CD14-positive monocyte (primary cell): ENCODE data around the gene CCDC87. TPM values are rescaled to one million over a fixed set of nuclear protein-coding genes. Genes with fewer than 3 reads are reported as not detected.
A peak's percentile ranks its signal among the peaks of the same experiment; 100 is the strongest.

Experiments
- DNase-seq, 3 donors: peaks; one replicate each; pipeline ENCODE4 v3.0.0-alpha.2; 2011 to 2022
- H2AFZ ChIP-seq: 2 replicates; pipeline ENCODE4 v1.6.0; 2012; ENCODE audit warnings: mild to moderate bottlenecking, low read depth, low read length, inconsistent platforms; ENCODE audit not compliant: insufficient read depth, poor library complexity, severe bottlenecking
- H3K27ac ChIP-seq, 2 donors: 1 replicate in 1 of 2; 2 replicates in 1 of 2; pipeline ENCODE4 v1.5.1; 2012 to 2013; ENCODE audit warnings: low read length in 2 of 2, control low read depth in 1 of 2, inconsistent platforms in 1 of 2, low read depth in 1 of 2, mild to moderate bottlenecking in 1 of 2
- H3K27me3 ChIP-seq, 2 donors: one replicate each; pipeline versions ENCODE4 v1.6.0 to v1.6.1; 2011 to 2013; ENCODE audit warnings: low read length in 2 of 2; ENCODE audit not compliant: control insufficient read depth in 2 of 2, insufficient read depth in 2 of 2
- H3K36me3 ChIP-seq, 2 donors: replicated peaks in 1 of 2; 1 replicate in 1 of 2; 2 replicates in 1 of 2; pipeline versions ENCODE4 v1.5.1 to v1.6.1; 2012 to 2013; ENCODE audit warnings: low read length in 2 of 2, control low read depth in 1 of 2, inconsistent platforms in 1 of 2, mild to moderate bottlenecking in 1 of 2; ENCODE audit not compliant: insufficient read depth in 2 of 2, control insufficient read depth in 1 of 2
- H3K4me1 ChIP-seq, 2 donors: 1 replicate in 1 of 2; 2 replicates in 1 of 2; pipeline versions ENCODE4 v1.5.1 to v1.6.1; 2012 to 2013; ENCODE audit warnings: low read length in 2 of 2, control low read depth in 1 of 2, inconsistent platforms in 1 of 2, mild to moderate bottlenecking in 1 of 2, moderate library complexity in 1 of 2; ENCODE audit not compliant: insufficient read depth in 2 of 2, control insufficient read depth in 1 of 2
- H3K4me2 ChIP-seq: replicated peaks from 2 replicates; pipeline ENCODE3; 2012; ENCODE audit warnings: low read length, moderate library complexity, mild to moderate bottlenecking; ENCODE audit not compliant: poor library complexity, severe bottlenecking; ENCODE audit errors: extremely low read depth
- H3K4me3 ChIP-seq, 3 experiments: fragments of 200-600 bp in 1 of 3; sonication (generic) in 1 of 3; replicated peaks in 1 of 3; 1 replicate in 2 of 3; 2 replicates in 1 of 3; pipeline ENCODE4 v1.5.1; 2011 to 2013; ENCODE audit warnings: low read length in 3 of 3, mild to moderate bottlenecking in 3 of 3, control low read depth in 2 of 3, low read depth in 2 of 3, inconsistent platforms in 1 of 3, moderate library complexity in 1 of 3
- H3K79me2 ChIP-seq: 2 replicates; pipeline ENCODE4 v1.6.0; 2012; ENCODE audit warnings: mild to moderate bottlenecking, control low read depth, inconsistent platforms, low read length, moderate library complexity; ENCODE audit not compliant: insufficient read depth
- H3K9ac ChIP-seq: 2 replicates; pipeline ENCODE4 v1.6.0; 2017; ENCODE audit warnings: low read length, mild to moderate bottlenecking; ENCODE audit not compliant: insufficient read depth, poor library complexity, severe bottlenecking
- H3K9me3 ChIP-seq, 2 donors: replicated peaks in 1 of 2; 1 replicate in 1 of 2; 2 replicates in 1 of 2; pipeline versions ENCODE4 v1.5.1 to v1.6.1; 2012 to 2013; ENCODE audit warnings: low read length in 2 of 2, control low read depth in 1 of 2; ENCODE audit not compliant: control insufficient read depth in 1 of 2, insufficient read depth in 1 of 2
- H4K20me1 ChIP-seq: 2 replicates; pipeline ENCODE4 v1.6.0; 2012; ENCODE audit warnings: mild to moderate bottlenecking, low read length, control low read depth, moderate library complexity; ENCODE audit not compliant: insufficient read depth
- H3K27ac Mint-ChIP-seq, 7 donors: one replicate each; pipeline ENCODE4 v1.8.0; 2020; ENCODE audit warnings: mild to moderate bottlenecking in 7 of 7, mixed read lengths in 7 of 7, moderate library complexity in 6 of 7, inconsistent platforms in 2 of 7
- H3K27me3 Mint-ChIP-seq, 3 donors: one replicate each; pipeline ENCODE4 v1.8.0; 2021 to 2022; ENCODE audit warnings: low read depth in 3 of 3, mild to moderate bottlenecking in 3 of 3, mixed read lengths in 3 of 3, moderate library complexity in 3 of 3, inconsistent platforms in 1 of 3
- H3K36me3 Mint-ChIP-seq, 2 donors: one replicate each; pipeline ENCODE4 v1.8.0; 2020; ENCODE audit warnings: mixed read lengths in 2 of 2, inconsistent platforms in 1 of 2, mild to moderate bottlenecking in 1 of 2
- H3K4me1 Mint-ChIP-seq: one replicate; pipeline ENCODE4 v1.8.0; 2020; ENCODE audit warnings: mild to moderate bottlenecking, mixed read lengths
- H3K4me3 Mint-ChIP-seq, 2 donors: one replicate each; pipeline ENCODE4 v1.8.0; 2020; ENCODE audit warnings: mild to moderate bottlenecking in 2 of 2, mixed read lengths in 2 of 2, moderate library complexity in 1 of 2
- H3K9me3 Mint-ChIP-seq, 7 donors: one replicate each; pipeline ENCODE4 v1.8.0; 2020 to 2022; ENCODE audit warnings: mixed read lengths in 7 of 7, mild to moderate bottlenecking in 6 of 7, moderate library complexity in 6 of 7, inconsistent platforms in 2 of 7
- CTCF ChIP-seq: fragments of 200-600 bp; IDR thresholded peaks from one replicate; pipeline ENCODE4 v1.8.0; 2022; ENCODE audit warnings: antibody characterized with exemption, mild to moderate bottlenecking
- WGBS: methylation state at CpG from one replicate; pipeline ENCODE4 v1.1.5; 2013; ENCODE audit warnings: missing lambda C conversion rate; ENCODE audit not compliant: insufficient coverage; 5-methylcytosine and 5-hydroxymethylcytosine counted together
- intact Hi-C, 2 donors: fragments of 100-400 bp; cut with micrococcal nuclease; formaldehyde crosslinking; loops; one replicate each; pipeline versions ENCODE4 v1.15.0 to v1.15.1; 2023
- polyA plus RNA-seq, 3 donors: library from polyadenylated mRNA; depleted of rRNA in 1 of 3; unstranded in 2 of 3; stranded (reverse) in 1 of 3; fragments of 300-500 nt in 2 of 3; fragments of >200 nt in 1 of 3; fragmentation: Illumina TruSeq in 2 of 3; gene quantifications; 1 replicate in 2 of 3; 2 replicates in 1 of 3; pipeline ENCODE4 v1.2.3, GENCODE V29; 2012 to 2021

CCDC87 gene
- polyA plus RNA-seq, 3 donors, result not detected

GRCh38 chr11:66561975-66562248, 31.0 kb downstream of the CCDC87 start:
- no peaks in the 10 kb centered on the region for H3K36me3 Mint-ChIP-seq
- WGBS, result 96% methylated on average over 9 of the region's 9 CpGs
- Histone ChIP-seq H2AFZ (no peak overlapping the region), H3K4me1 (peaks cover 0 to 5% of the 10 kb centered on the region in 2 donors), H3K36me3 (no peaks in the 10 kb centered on the region), H3K4me3 (no peak overlapping the region), H3K4me2 (no peak overlapping the region), H3K9ac (no peak overlapping the region), H3K27ac (no peak overlapping the region), H3K79me2 (no peaks in the 10 kb centered on the region), H3K27me3 (peaks cover 3 to 21% of the 10 kb centered on the region in 2 donors), H3K9me3 (no peaks in the 10 kb centered on the region), H4K20me1 (no peaks in the 10 kb centered on the region)
- DNase-seq, result no peak
- peaks cover 8% of the 10 kb centered on the region for H3K4me1 Mint-ChIP-seq
- H3K27me3 Mint-ChIP-seq, result peaks cover 19 to 36% (median 21%) of the 10 kb centered on the region in 3 donors
- H3K27ac Mint-ChIP-seq, result peak overlapping the region in 1 of 7 donors; percentile 19
- no peak overlapping the region for H3K4me3 Mint-ChIP-seq
- peaks cover 0 to 4% (median 0%) of the 10 kb centered on the region in 7 donors for H3K9me3 Mint-ChIP-seq
- no peak for TF ChIP-seq CTCF
- intact Hi-C loops, result no loop called here

- no peak for TF ChIP-seq CTCF
- peaks cover 16 to 32% (median 20%) of the 10 kb centered on the region in 3 donors for H3K27me3 Mint-ChIP-seq
- Histone ChIP-seq H3K27ac (no peak overlapping the region), H3K9ac (no peak overlapping the region), H2AFZ (no peak overlapping the region), H3K36me3 (no peaks in the 10 kb centered on the region), H3K27me3 (peaks cover 3 to 19% of the 10 kb centered on the region in 2 donors), H3K4me3 (no peak overlapping the region), H4K20me1 (no peaks in the 10 kb centered on the region), H3K9me3 (no peaks in the 10 kb centered on the region), H3K79me2 (no peaks in the 10 kb centered on the region), H3K4me1 (peaks cover 0 to 5% of the 10 kb centered on the region in 2 donors), H3K4me2 (no peak overlapping the region)
- H3K36me3 Mint-ChIP-seq, result no peaks in the 10 kb centered on the region
- H3K9me3 Mint-ChIP-seq, result peaks cover 0 to 2% (median 0%) of the 10 kb centered on the region in 7 donors
- intact Hi-C loops, result no loop called here
- H3K27ac Mint-ChIP-seq, result no peak overlapping the region
- no peak for DNase-seq
- 94% methylated on average over 12 of the region's 14 CpGs for WGBS
- peaks cover 8% of the 10 kb centered on the region for H3K4me1 Mint-ChIP-seq
- no peak overlapping the region for H3K4me3 Mint-ChIP-seq
These were observed 31.5 kb downstream of the CCDC87 start for GRCh38 chr11:66561178-66561974.
